CD14-positive monocyte (primary cell): ENCODE measurements around the gene SPAM1. TPM values are rescaled to one million over a fixed set of nuclear protein-coding genes. Genes with fewer than 3 reads are reported as not detected.

Experiments used
- DNase-seq, 3 donors: peaks; one replicate each; pipeline ENCODE4 v3.0.0-alpha.2; 2011 to 2022
- H2AFZ ChIP-seq: 2 replicates; pipeline ENCODE4 v1.6.0; 2012; ENCODE audit warnings: mild to moderate bottlenecking, low read depth, low read length, inconsistent platforms; ENCODE audit not compliant: insufficient read depth, poor library complexity, severe bottlenecking
- H3K27ac ChIP-seq, 2 donors: 1 replicate in 1 of 2; 2 replicates in 1 of 2; pipeline ENCODE4 v1.5.1; 2012 to 2013; ENCODE audit warnings: low read length in 2 of 2, control low read depth in 1 of 2, inconsistent platforms in 1 of 2, low read depth in 1 of 2, mild to moderate bottlenecking in 1 of 2
- H3K27me3 ChIP-seq, 2 donors: one replicate each; pipeline versions ENCODE4 v1.6.0 to v1.6.1; 2011 to 2013; ENCODE audit warnings: low read length in 2 of 2; ENCODE audit not compliant: control insufficient read depth in 2 of 2, insufficient read depth in 2 of 2
- H3K36me3 ChIP-seq, 2 donors: replicated peaks in 1 of 2; 1 replicate in 1 of 2; 2 replicates in 1 of 2; pipeline versions ENCODE4 v1.5.1 to v1.6.1; 2012 to 2013; ENCODE audit warnings: low read length in 2 of 2, control low read depth in 1 of 2, inconsistent platforms in 1 of 2, mild to moderate bottlenecking in 1 of 2; ENCODE audit not compliant: insufficient read depth in 2 of 2, control insufficient read depth in 1 of 2
- H3K4me1 ChIP-seq, 2 donors: 1 replicate in 1 of 2; 2 replicates in 1 of 2; pipeline versions ENCODE4 v1.5.1 to v1.6.1; 2012 to 2013; ENCODE audit warnings: low read length in 2 of 2, control low read depth in 1 of 2, inconsistent platforms in 1 of 2, mild to moderate bottlenecking in 1 of 2, moderate library complexity in 1 of 2; ENCODE audit not compliant: insufficient read depth in 2 of 2, control insufficient read depth in 1 of 2
- H3K4me2 ChIP-seq: replicated peaks from 2 replicates; pipeline ENCODE3; 2012; ENCODE audit warnings: low read length, moderate library complexity, mild to moderate bottlenecking; ENCODE audit not compliant: poor library complexity, severe bottlenecking; ENCODE audit errors: extremely low read depth
- H3K4me3 ChIP-seq, 3 experiments: fragments of 200-600 bp in 1 of 3; sonication (generic) in 1 of 3; replicated peaks in 1 of 3; 1 replicate in 2 of 3; 2 replicates in 1 of 3; pipeline ENCODE4 v1.5.1; 2011 to 2013; ENCODE audit warnings: low read length in 3 of 3, mild to moderate bottlenecking in 3 of 3, control low read depth in 2 of 3, low read depth in 2 of 3, inconsistent platforms in 1 of 3, moderate library complexity in 1 of 3
- H3K79me2 ChIP-seq: 2 replicates; pipeline ENCODE4 v1.6.0; 2012; ENCODE audit warnings: mild to moderate bottlenecking, control low read depth, inconsistent platforms, low read length, moderate library complexity; ENCODE audit not compliant: insufficient read depth
- H3K9ac ChIP-seq: 2 replicates; pipeline ENCODE4 v1.6.0; 2017; ENCODE audit warnings: low read length, mild to moderate bottlenecking; ENCODE audit not compliant: insufficient read depth, poor library complexity, severe bottlenecking
- H3K9me3 ChIP-seq, 2 donors: replicated peaks in 1 of 2; 1 replicate in 1 of 2; 2 replicates in 1 of 2; pipeline versions ENCODE4 v1.5.1 to v1.6.1; 2012 to 2013; ENCODE audit warnings: low read length in 2 of 2, control low read depth in 1 of 2; ENCODE audit not compliant: control insufficient read depth in 1 of 2, insufficient read depth in 1 of 2
- H4K20me1 ChIP-seq: 2 replicates; pipeline ENCODE4 v1.6.0; 2012; ENCODE audit warnings: mild to moderate bottlenecking, low read length, control low read depth, moderate library complexity; ENCODE audit not compliant: insufficient read depth
- H3K27ac Mint-ChIP-seq, 7 donors: one replicate each; pipeline ENCODE4 v1.8.0; 2020; ENCODE audit warnings: mild to moderate bottlenecking in 7 of 7, mixed read lengths in 7 of 7, moderate library complexity in 6 of 7, inconsistent platforms in 2 of 7
- H3K27me3 Mint-ChIP-seq, 3 donors: one replicate each; pipeline ENCODE4 v1.8.0; 2021 to 2022; ENCODE audit warnings: low read depth in 3 of 3, mild to moderate bottlenecking in 3 of 3, mixed read lengths in 3 of 3, moderate library complexity in 3 of 3, inconsistent platforms in 1 of 3
- H3K36me3 Mint-ChIP-seq, 2 donors: one replicate each; pipeline ENCODE4 v1.8.0; 2020; ENCODE audit warnings: mixed read lengths in 2 of 2, inconsistent platforms in 1 of 2, mild to moderate bottlenecking in 1 of 2
- H3K4me1 Mint-ChIP-seq: one replicate; pipeline ENCODE4 v1.8.0; 2020; ENCODE audit warnings: mild to moderate bottlenecking, mixed read lengths
- H3K4me3 Mint-ChIP-seq, 2 donors: one replicate each; pipeline ENCODE4 v1.8.0; 2020; ENCODE audit warnings: mild to moderate bottlenecking in 2 of 2, mixed read lengths in 2 of 2, moderate library complexity in 1 of 2
- H3K9me3 Mint-ChIP-seq, 7 donors: one replicate each; pipeline ENCODE4 v1.8.0; 2020 to 2022; ENCODE audit warnings: mixed read lengths in 7 of 7, mild to moderate bottlenecking in 6 of 7, moderate library complexity in 6 of 7, inconsistent platforms in 2 of 7
- CTCF ChIP-seq: fragments of 200-600 bp; IDR thresholded peaks from one replicate; pipeline ENCODE4 v1.8.0; 2022; ENCODE audit warnings: antibody characterized with exemption, mild to moderate bottlenecking
- WGBS: methylation state at CpG from one replicate; pipeline ENCODE4 v1.1.5; 2013; ENCODE audit warnings: missing lambda C conversion rate; ENCODE audit not compliant: insufficient coverage; 5-methylcytosine and 5-hydroxymethylcytosine counted together
- intact Hi-C, 2 donors: fragments of 100-400 bp; cut with micrococcal nuclease; formaldehyde crosslinking; loops; one replicate each; pipeline versions ENCODE4 v1.15.0 to v1.15.1; 2023
- polyA plus RNA-seq, 3 donors: library from polyadenylated mRNA; depleted of rRNA in 1 of 3; unstranded in 2 of 3; stranded (reverse) in 1 of 3; fragments of 300-500 nt in 2 of 3; fragments of >200 nt in 1 of 3; fragmentation: Illumina TruSeq in 2 of 3; gene quantifications; 1 replicate in 2 of 3; 2 replicates in 1 of 3; pipeline ENCODE4 v1.2.3, GENCODE V29; 2012 to 2021

The SPAM1 gene
- polyA plus RNA-seq, 3 donors: not detected

GRCh38 chr7:123918309-123918708, 6.7 kb upstream of the SPAM1 start:
- H4K20me1 ChIP-seq: no peaks in the 10 kb centered on the region
- H2AFZ ChIP-seq: no peak overlapping the region
- 94% methylated on average over 7 of the region's 8 CpGs for WGBS

GRCh38 chr7:123923599-123923998, 1.4 kb upstream of the SPAM1 start:
- no peak overlapping the region for H3K27ac Mint-ChIP-seq
- WGBS: 93% methylated on average over 2 of the region's 4 CpGs
- Histone ChIP-seq H3K4me3 (no peak overlapping the region), H3K9ac (no peak overlapping the region), H3K27me3 (no peaks in the 10 kb centered on the region), H3K4me1 (no peaks in the 10 kb centered on the region), H4K20me1 (no peaks in the 10 kb centered on the region), H3K4me2 (no peak overlapping the region), H3K36me3 (no peaks in the 10 kb centered on the region), H3K79me2 (no peaks in the 10 kb centered on the region), H3K9me3 (no peaks in the 10 kb centered on the region), H3K27ac (no peak overlapping the region), H2AFZ (no peak overlapping the region)
- peaks cover 0 to 2% (median 2%) of the 10 kb centered on the region in 3 donors for H3K27me3 Mint-ChIP-seq
- no peak for DNase-seq
- TF ChIP-seq CTCF: no peak
- intact Hi-C loops: no loop called here
- H3K4me3 Mint-ChIP-seq: no peak overlapping the region
- H3K36me3 Mint-ChIP-seq: no peaks in the 10 kb centered on the region
- no peaks in the 10 kb centered on the region for H3K4me1 Mint-ChIP-seq
- peaks cover 0 to 9% (median 1%) of the 10 kb centered on the region in 7 donors for H3K9me3 Mint-ChIP-seq

More at GRCh38 chr7:123918309-123918708, 6.7 kb upstream of the SPAM1 start:
- no peaks in the 10 kb centered on the region for H3K27me3 ChIP-seq
- TF ChIP-seq CTCF: no peak
- H3K9ac ChIP-seq: no peak overlapping the region
- Mint-ChIP-seq H3K4me3 (no peak overlapping the region), H3K36me3 (no peaks in the 10 kb centered on the region), H3K9me3 (no peaks in the 10 kb centered on the region), H3K27me3 (peaks cover 0 to 2% (median 0%) of the 10 kb centered on the region in 3 donors), H3K4me1 (no peaks in the 10 kb centered on the region), H3K27ac (no peak overlapping the region)
- DNase-seq: no peak
- no peaks in the 10 kb centered on the region for H3K9me3 ChIP-seq
- H3K4me2 ChIP-seq: no peak overlapping the region
- no peaks in the 10 kb centered on the region for H3K79me2 ChIP-seq
- intact Hi-C loops: no loop called here
- no peak overlapping the region for H3K27ac ChIP-seq
- no peaks in the 10 kb centered on the region for H3K4me1 ChIP-seq
- no peak overlapping the region for H3K4me3 ChIP-seq
- no peaks in the 10 kb centered on the region for H3K36me3 ChIP-seq
